Inferior parietal cortex (tissue), 1 donor: ENCODE data around the gene KIF5C.
A peak's percentile ranks its signal among the peaks of the same experiment; 100 is the strongest.

Experiments
- DNase-seq: peaks from one replicate; pipeline ENCODE4 v3.0.0-alpha.2; 2016; ENCODE audit errors: extremely low spot score

KIF5C gene

DNA sequence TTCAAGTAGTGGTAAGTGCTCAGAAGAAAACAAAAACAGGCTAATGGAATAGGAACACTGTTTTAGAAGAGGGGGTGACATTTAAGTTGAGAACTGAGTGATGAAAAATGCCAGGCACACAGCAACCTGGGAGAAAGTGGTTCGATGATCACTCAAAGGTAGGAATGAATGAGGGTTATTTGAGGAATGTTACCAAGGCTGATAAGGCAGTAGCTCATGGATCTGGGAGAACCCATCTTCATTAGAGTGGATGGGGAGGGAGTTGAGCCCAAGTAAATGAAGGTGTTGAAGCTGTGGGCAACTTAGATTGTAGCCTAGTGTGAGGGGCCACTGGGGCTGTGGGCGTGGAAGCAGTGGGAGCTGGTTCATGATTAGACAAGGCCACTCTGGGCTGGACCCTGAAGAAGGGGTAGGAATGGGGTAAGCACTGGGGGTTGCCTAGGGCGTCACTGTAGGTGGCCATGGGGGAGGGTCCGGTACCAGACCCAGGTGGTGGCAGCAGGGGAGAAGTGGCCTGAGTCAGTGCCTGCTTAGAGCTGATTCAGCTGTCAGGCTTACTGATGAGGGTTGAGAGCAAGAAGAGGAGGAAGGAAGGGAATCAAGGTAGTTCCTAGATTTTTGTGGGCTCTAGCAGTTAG is 141.0 kb downstream of the KIF5C start:
- no peak for DNase-seq

DNA sequence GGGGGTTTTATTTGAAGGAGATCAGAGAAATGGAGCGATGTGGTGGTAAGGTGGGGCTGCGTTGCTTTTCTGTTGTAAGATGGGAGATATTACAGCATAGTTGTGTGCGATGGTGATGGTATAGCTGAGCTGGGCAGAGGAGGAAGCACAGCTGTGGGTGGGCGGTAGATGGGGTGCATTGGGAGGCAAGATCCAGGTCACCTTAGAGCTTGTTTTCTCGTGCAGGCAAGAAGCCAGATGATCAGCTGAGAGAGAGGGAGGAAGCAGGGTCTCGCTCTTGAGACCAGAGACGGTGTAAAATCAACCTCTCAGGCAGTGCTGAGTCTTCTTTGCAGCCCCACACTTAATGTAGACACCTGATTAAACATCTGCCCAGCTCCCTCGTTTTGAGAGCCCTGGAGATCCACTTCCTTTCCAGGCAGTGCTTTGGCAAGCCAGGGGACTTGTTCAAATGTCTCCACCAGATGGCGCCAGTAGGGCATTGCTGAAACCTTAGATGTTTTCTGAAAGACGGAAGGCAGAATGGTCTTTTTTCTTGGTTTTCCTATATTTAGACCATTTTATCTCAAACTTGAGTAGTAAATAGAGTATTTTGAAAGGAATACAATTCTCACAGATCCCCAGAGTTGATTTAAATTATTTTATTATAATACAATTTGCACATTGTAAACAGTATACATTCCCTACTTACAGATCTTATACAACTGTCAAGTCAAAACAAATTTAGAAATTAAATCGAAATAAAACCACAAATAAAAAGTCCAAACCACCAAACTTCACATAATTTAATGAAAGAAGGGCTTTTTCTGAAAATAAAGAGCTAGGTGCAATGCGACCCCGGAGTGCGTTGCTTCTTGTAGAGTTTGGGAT is 142.3 kb downstream of the KIF5C start:
- DNase-seq = peak; percentile 95

DNA sequence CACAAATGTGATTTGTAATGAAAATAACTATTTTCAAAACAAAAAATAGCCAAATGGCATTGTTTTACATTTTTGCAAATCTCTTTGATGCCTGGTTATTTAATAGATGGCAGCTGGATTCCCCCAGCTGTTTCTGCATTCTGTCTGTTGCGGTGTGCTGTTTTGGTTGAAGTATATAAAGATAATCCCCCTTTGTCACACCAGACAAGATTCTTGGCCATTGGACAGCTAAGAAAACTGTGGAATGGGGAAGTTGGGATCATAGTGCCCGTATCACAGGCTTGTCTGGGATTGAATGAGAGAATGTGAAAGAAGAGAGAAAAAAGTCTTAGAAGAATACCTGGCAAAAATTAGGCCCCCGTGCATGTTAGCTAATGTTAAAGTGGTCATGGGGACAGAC is 144.0 kb downstream of the KIF5C start:
- no peak for DNase-seq

DNA sequence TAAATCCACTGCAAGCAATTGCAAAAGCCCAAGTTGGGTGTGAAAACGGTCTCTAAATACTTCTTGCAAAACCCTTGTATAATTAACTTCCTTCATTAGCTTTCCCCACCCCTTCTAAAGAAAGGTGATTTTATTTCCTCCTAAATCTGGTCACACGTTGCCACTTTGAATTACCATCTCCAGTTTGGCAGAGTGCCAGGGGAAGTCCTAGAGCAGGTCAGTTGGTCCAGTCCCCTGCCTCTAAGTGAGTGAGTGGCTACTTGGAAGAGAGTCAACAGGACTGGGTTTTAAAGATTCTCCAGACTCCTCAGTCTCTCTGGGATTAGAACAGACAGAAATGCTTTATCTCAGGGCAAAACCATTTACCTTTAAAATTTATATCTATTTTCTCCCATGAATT is 144.7 kb downstream of the KIF5C start:
- no peak for DNase-seq

DNA sequence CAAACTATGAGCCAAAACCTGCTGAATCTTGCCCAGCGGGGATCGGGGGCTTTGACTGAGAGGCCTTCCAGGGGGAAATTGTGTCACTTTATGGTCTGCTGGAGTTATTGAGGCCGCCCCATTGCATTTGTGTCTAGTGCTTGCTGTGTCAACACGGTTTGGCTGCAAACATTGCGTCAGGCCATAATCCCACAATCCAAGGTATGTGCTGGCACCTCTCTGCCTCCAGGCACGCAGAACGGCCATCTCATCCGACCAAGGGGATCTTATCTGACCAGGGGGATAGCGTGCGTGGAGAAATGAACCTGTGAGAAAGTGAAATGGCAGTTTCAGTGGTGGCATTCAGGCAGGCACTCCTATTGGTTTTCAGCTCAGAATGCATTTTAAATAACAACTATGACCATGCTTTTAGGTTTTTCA is 145.4 kb downstream of the KIF5C start:
- DNase-seq = no peak

DNA sequence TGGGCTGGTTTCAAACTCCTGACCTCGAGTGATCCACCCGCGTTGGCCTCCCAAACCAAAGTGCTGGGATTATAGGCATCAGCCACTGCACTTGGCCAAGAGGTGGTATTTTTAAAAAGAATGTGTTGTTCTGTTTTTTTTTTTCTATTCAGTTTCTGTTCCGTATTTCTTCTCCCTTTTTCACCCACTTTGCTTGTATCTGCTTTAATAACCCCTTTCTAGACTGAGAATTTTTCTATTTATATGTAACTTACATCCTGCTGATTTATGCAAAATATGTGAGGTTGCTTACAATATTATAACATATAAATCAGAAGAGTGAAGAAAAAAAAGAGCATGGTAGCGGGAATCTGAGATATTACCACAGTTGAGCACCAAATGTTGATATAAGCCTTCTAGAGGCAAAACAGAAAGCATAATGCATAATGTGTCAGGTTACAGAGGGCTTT is 146.3 kb downstream of the KIF5C start:
- DNase-seq = no peak

DNA sequence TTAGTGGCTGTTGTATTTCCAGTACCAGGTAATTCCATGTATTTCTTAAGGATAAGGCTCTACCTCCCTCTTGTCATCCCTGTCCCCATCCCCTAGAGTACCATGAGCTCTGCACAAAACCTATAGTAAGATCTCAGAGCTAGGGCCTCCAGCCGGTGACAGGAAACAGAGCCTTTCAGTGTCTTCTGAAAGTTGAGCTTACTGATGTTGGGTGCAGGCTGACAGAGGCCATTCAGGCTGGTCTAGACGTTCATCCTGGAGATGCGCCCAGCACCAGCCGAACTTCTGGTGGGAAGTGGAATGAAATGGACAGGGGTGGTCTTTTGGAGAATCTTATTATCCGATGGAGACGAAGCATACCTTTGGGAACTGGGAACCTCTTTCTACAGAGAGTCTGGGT is 146.7 kb downstream of the KIF5C start:
- no peak for DNase-seq

DNA sequence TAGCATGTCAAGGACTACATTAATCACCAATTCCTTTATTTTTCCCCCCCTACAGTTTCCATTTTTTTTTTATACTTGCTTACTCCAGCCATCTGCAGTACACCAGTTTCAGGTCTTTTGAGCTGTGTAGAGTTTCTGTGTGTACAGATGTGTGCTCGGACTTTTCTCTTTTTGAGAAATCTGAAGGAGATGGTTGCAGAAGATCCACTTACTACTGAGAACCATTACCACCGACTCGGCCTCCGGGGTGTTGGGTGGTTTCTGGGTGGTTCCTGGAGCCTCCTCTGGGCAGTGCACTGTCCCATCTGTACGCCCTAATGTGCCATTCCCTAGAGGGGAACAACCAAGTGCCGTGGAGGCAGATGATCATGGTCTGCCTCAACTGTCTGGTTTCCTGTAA is 148.1 kb downstream of the KIF5C start:
- no peak for DNase-seq

DNA sequence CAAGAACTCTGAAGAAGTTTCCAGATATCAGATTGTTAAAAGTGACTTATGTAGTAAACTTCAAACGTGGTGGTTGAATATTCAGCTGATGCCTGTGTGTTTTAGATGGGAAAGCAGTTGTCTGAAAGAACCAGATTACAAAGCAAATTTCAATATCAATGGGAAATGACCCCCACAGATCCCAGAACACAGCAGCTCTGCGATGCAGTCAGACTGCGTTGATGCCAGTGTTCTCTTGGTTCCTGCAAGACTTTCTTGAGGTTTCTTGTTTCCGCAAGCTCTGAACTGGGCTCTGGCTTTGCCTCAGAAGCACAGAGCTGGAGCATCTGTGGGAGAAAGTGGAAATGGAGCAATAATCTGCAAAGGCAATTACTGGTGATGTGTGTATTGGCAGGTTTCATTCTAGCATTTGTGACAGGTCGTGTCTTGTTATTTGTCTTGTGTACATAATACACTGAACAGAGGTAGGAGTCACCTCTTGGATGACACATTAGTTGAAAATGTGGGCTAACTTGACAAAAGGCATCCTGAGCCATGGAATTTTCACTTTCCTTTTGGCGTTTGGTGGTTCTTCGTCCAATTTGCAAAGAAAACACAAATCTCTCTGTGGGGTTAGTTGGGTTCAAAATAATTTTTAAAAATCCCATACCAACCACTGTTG is 152.7 kb downstream of the KIF5C start:
- no peak for DNase-seq

DNA sequence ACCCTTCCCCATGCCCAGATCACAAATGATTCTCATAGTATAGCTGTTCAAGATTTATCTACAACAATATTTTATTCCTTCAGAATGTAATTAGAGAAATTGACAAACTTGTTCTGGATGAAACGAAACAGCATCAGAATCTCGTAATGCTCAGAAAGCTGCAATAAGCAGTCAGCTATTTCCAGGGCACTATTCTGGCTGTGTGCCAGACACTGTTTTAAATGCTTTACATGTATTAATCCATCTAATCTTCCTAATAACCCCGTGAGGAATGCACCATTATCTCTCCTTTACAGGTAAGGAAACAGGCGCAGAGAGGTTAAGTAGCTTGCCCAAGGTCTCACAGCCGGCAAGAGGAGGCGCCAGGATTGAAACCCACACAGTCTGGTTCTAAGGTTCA is 153.3 kb downstream of the KIF5C start:
- no peak for DNase-seq

DNA sequence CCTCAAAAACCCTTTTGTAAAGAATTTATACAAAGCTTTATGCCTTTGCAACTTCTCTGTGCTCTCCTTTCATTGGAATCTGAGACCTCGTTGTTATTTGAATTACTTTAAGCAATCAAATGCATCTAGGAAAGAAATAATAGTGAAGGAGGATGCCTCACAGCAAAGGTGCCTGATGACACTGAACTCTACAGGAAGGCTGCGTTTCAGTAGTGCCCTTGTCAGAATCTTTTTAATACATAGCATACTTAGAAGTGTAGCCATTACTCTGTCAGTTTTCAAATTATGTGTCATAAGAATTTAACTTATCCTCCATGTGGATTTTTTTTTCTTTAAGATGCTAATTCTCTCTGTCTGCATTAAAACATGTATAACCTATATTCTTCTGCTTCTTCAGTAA is 153.9 kb downstream of the KIF5C start:
- no peak for DNase-seq

DNA sequence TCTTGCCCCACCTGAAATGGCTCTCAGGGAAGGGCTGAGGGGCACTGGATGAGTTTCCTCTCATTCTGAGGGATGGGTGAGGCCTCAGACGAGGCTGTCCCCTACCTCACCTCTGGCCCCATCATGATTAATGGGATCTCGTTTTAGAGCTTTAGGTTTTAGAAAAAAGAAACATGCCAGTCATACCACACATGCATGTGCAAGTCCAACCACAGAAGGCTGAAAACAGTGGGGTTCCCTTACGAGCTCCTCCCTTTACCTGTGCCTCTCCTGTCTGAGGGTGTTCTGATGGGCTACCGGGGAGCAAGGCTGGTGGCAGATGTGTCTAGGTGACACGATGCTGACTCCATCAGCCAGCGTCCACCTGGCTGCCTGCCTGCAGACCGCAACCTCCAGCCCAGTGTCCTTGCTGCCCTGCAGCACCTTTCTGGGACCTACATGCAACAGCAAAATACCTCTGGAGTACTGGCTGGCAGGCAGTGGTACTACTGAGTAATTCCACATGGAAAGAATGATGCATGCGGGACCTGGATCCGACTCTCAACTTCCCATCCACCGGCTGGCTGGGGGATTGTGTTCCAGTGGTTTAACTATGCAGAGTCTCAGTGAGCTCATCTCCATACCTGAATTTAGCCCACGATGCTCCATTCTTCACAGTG is 154.4 kb downstream of the KIF5C start:
- DNase-seq = no peak

DNA sequence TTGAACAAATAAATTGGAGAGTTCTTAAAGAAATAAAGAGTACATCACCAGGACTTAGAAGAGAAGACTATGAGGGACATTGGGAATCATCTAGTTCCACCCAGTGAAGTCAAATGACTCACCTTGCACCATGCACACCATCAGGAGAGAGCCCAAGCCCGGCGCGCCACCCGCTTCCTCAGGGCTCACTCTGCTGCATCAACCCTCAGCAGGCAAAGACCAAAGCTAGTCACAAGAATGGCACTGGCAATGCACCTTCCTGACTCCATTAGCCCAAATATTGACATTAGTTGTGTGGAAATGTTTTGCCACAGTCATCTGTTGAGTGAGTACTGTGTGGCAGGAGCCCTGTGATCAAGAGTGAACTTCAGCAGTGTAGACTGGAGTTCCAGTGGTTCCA is 156.4 kb downstream of the KIF5C start:
- no peak for DNase-seq

DNA sequence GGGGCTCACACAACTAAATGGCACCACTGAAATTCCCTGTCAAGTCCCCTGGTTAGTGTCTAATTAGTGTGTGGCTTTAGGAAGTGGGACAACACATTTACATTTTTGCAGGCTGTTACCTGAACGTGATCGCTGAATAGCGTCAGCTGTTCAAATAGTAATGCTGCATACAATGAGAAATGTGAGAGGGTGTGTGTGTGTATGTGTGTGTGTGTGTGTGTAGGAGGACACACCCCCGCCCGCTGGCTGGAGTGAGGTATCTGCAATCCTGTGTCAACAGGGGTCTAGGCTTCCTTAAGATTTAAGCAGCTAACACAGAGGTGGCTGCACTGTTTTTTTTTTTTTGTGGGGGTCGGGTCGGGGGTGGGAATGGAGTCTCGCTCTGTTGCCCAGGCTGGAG is 158.7 kb downstream of the KIF5C start:
- no peak for DNase-seq

DNA sequence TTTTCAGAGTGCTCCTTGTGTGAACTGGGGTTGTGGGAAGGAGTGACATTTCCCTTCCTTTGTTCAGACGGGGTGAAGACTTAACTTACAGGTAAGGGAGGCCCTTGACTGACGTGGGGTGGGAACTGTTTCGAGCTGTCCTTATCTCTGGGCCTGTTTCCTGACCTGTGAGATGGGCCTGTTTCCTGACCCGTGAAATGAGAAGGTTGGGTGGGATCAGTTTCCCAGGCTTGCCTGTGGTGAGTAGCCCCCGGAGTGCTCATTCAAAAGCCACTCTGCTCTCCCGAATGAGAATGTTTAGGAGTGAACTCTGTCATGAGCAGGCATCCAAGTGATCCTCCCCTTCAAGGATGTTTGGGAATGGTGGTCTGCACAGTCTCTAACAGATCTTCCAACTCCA is 159.4 kb downstream of the KIF5C start:
- DNase-seq = no peak

DNA sequence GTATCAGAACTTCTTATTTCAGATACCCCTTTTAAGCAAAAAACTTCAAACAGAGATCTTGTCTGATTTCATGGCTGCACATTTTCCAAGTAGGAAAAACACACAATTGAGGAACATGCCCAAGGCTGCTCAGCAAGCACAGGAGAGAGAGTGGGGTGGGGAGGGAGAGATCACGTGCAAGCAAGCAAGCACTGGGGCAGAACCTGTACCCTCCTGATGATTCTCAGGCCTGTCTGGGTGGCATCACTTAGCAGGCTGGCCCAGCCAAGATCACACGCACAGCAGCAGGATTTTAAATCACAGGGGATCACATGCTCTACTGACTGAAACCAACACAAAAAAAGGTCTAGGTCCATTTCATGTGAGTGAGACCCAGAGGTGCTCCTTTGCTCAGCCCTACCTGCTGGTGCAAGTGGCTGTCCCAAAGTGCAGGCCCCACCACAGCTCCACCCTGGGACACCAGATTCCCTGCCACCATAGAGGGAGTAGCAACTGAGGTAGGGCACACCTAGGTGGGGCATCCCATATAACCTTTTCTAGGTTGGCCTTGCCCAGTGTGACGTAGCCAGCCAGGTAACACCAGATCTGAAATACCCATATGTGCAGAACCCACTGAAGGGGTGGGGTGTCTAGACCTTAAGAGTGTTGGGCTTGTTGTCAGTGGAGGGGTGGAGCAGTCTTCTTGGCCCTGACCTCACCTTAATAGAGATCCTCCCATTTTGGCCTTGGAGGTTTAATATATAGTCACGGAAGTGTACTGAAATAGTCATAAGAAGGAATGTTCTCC is 161.7 kb downstream of the KIF5C start:
- no peak for DNase-seq

DNA sequence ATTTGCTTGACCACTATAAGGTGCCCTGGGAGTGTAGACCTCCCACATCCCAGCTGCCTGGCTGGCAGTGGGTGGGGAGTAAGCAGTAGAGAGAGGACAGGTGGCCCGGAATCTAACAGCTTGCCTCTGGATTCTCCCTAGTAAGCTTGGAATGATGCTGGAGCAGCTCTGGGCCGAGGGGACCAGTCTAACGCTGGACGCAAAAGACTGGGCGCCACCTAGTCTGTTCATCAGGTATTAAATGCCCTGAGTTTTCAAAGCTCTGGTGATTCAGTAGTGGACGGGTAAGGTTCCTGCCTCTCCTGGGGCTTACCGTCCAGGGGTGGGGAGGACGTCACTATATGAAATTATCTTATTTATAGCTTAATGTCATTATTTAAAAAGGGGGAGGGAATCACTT is 162.8 kb downstream of the KIF5C start:
- DNase-seq = no peak

DNA sequence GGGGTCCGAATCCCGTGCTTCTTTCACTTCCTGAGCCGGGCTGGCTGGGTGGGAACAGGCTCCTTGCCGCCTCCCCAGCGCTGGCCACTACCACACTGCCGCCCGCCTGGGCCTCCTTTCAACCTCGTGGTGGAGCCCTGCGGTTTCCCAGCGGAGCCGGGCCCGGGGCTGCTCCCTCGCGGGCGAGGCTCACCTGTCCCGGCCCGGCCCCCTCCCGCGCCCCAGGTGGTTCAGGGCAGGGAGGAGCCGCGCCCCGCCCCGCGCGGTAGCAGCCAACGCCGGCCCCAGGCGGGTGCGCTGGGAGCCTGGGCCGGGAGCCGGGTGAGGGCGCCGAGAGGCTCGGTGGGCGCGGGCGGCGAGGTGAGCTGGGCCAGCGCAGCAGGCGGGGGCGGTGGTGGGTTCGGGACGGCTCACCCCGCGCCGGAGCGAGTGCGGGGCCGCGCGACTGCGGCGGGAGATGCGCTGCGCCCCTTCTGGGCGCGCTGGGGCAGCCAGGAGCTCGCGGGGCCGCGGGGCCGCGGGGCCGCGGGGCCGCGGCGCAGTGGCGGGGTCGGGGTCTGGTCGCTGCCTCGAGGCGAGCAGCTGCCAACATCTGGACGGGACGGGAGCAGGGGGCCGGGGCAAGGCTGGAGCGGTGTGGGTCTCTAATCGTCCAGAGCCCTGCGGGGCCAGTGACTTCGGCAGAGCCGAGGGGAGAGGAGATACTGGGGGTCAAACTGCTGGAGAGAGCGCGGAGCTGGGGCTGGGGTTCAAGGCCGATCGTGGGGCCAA is 163.6 kb downstream of the KIF5C start, which contains the start of gene LYPD6B:
LYPD6B (plus strand) TSS at position 258 of the 771 bp plus-strand sequence. CDS start 92,250 bp downstream, outside the sequence.
- no peak for DNase-seq

DNA sequence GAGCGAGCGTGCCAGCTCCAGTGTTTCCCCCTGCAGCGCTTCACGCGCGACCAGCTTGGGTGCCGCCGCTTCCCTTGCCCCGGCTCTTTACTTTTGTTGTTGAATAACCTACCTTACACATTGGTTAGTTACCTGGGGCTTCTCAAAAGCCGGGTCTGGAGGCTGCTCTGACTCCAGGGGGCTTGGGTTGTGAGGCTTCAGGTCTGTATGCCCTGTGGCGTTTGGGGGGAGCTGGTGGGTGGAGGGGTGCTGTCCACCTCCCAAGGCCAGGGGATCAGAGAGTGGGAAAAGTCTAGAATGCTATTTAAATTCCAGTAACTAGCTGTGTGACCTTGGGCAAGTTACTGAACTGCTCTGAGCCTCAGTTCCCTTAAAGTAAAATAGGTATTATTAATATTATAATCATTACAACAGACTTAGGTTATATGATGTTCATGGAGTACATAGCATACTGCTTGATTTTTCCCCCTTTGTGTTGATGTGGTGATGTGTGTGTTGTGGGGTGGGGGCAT is 164.2 kb downstream of the KIF5C start:
- DNase-seq = no peak

DNA sequence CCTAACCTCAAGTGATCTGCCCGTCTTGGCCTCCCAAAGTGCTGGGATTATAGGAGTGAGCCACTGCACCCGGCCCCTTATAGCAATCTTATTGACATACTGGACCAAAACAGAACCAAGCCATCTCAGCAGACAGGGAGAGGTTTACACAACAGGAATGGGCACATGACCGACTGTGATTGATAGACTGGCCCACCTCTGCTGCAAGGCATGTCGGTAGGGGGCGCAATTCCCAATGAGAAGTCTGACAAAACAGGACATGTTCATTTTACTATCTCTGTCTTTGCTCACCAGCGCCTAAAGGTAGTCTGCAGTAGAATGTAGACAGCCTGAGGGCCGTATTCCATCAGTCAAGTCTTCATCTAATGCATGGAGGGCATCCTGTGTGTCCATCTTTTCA is 165.4 kb downstream of the KIF5C start:
- no peak for DNase-seq
